ENCODE data around the gene SCTR.

SCTR gene

GRCh38 chr2:119440501-119440870, 83.8 kb downstream of the SCTR start:
- no peak for DNase-seq

GRCh38 chr2:119439574-119440500, 84.4 kb downstream of the SCTR start:
- no peak for DNase-seq

- no peak for DNase-seq
Measured at GRCh38 chr2:119438726-119439284, 85.5 kb downstream of the SCTR start.

GRCh38 chr2:119438128-119438656, 86.1 kb downstream of the SCTR start:
- no peak for DNase-seq

GRCh38 chr2:119436993-119437772, 87.1 kb downstream of the SCTR start:
- DNase-seq = no peak

GRCh38 chr2:119435953-119436297, 88.4 kb downstream of the SCTR start:
- DNase-seq = no peak

- no peak for DNase-seq
Measured at GRCh38 chr2:119435081-119435952, 89.0 kb downstream of the SCTR start.

- no peak for DNase-seq
Measured at GRCh38 chr2:119434664-119435063, 89.6 kb downstream of the SCTR start.

- DNase-seq = no peak
Measured at GRCh38 chr2:119433636-119434327, 90.5 kb downstream of the SCTR start.

- DNase-seq = no peak
Measured at GRCh38 chr2:119432851-119433522, 91.3 kb downstream of the SCTR start.

- DNase-seq = peak; percentile 28
Measured at GRCh38 chr2:119431976-119432850, 92.1 kb downstream of the SCTR start.

- peak; percentile 69 for DNase-seq
Measured at GRCh38 chr2:119431155-119431975, 92.9 kb downstream of the SCTR start, which contains the start of gene TMEM37. TMEM37 (plus strand) TSS chr2:119431854; CDS start chr2:119431904, 50 bp downstream.

GRCh38 chr2:119430023-119430498, 94.2 kb downstream of the SCTR start:
- no peak for DNase-seq

- DNase-seq = peak; percentile 15
Measured at GRCh38 chr2:119429225-119429981, 94.9 kb downstream of the SCTR start.

GRCh38 chr2:119428488-119429224, 95.6 kb downstream of the SCTR start:
- no peak for DNase-seq

GRCh38 chr2:119427756-119428155, 96.5 kb downstream of the SCTR start:
- no peak for DNase-seq

GRCh38 chr2:119426801-119427395, 97.4 kb downstream of the SCTR start:
- no peak for DNase-seq
